ENCODE measurements around the gene DES. TPM values are rescaled to one million over a fixed set of nuclear protein-coding genes. Genes with fewer than 3 reads are reported as not detected.

DES gene
- total RNA-seq, 2 donors from 2014 or later: 1.1 to 3.5 TPM

DNA sequence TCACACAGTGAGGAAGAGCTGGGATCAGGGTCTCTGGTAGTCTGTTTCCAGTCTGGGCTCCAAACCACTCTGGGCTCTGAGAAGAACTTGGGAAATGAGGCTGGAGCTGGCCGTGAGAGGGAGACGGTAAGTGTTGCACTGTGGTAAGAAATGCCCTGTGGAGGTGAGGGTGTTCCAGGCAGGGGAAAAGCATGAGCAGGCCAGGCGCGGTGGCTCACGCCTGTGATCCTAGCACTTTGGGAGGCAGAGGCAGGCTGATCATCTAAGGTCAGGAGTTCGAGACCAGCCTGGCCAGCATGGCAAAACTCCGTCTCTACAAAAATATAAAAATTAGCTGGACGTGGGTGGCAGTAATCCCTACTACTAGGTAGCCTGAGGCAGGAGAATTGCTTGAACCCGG is 14.3 kb upstream of the DES start:
- no peak for TF ChIP-seq CTCF (conservative IDR thresholded peaks at IDR 0.05)
- Histone ChIP-seq H3K27ac (ENCODE audit: low read depth, low read length) (no peak overlapping the region), H3K27me3 (ENCODE audit: control insufficient read depth, insufficient read depth, low read length, poor library complexity, severe bottlenecking) (no peaks in the 10 kb centered on the region), H3K9ac (ENCODE audit: extremely low read depth, low read length, poor library complexity, severe bottlenecking) (no peak overlapping the region), H3K4me3 (ENCODE audit: low read length) (no peak overlapping the region), H3K4me1 (ENCODE audit: control insufficient read depth, insufficient read depth, low read length) (peaks cover 26% of the 10 kb centered on the region), H3K9me3 (ENCODE audit: control insufficient read depth, low read length) (no peaks in the 10 kb centered on the region), H3K36me3 (ENCODE audit: control insufficient read depth, insufficient read depth, low read length) (no peaks in the 10 kb centered on the region)
- WGBS, 2 experiments (ENCODE audit: insufficient coverage in 1 of 2, insufficient read length in 1 of 2): 93 to 94% methylated on average over 7 to 9 of the region's 9 CpGs
- DNase-seq: no peak
- peaks cover 5% of the 10 kb centered on the region for H3K27me3 Mint-ChIP-seq (ENCODE audit: insufficient read depth)
- peaks cover 35% of the 10 kb centered on the region for H3K4me1 Mint-ChIP-seq
- no peak overlapping the region for H3K27ac Mint-ChIP-seq
- no peaks in the 10 kb centered on the region for H3K9me3 Mint-ChIP-seq
- no peaks in the 10 kb centered on the region for H3K36me3 Mint-ChIP-seq (ENCODE audit: low read depth)
- no peak overlapping the region for H3K4me3 Mint-ChIP-seq

- no peak overlapping the region for H3K27ac Mint-ChIP-seq
- no peak overlapping the region for H3K27ac ChIP-seq (ENCODE audit: low read depth, low read length)
Observed at GRCh38 chr2:219404291-219404910, 13.8 kb upstream of the DES start.

GRCh38 chr2:219404954-219405353 is 13.2 kb upstream of the DES start:
- Histone ChIP-seq H3K27ac (ENCODE audit: low read depth, low read length) (no peak overlapping the region), H3K9me3 (ENCODE audit: control insufficient read depth, low read length) (no peaks in the 10 kb centered on the region), H3K4me3 (ENCODE audit: low read length) (no peak overlapping the region), H3K27me3 (ENCODE audit: control insufficient read depth, insufficient read depth, low read length, poor library complexity, severe bottlenecking) (no peaks in the 10 kb centered on the region), H3K36me3 (ENCODE audit: control insufficient read depth, insufficient read depth, low read length) (no peaks in the 10 kb centered on the region), H3K9ac (ENCODE audit: extremely low read depth, low read length, poor library complexity, severe bottlenecking) (no peak overlapping the region), H3K4me1 (ENCODE audit: control insufficient read depth, insufficient read depth, low read length) (peaks cover 18% of the 10 kb centered on the region)
- Mint-ChIP-seq H3K27ac (no peak overlapping the region), H3K9me3 (no peaks in the 10 kb centered on the region), H3K27me3 (ENCODE audit: insufficient read depth) (peaks cover 8% of the 10 kb centered on the region), H3K36me3 (ENCODE audit: low read depth) (no peaks in the 10 kb centered on the region), H3K4me1 (peaks cover 24% of the 10 kb centered on the region), H3K4me3 (no peak overlapping the region)
- 70% methylated on average over 7 of the region's 7 CpGs; no CpG with 5 or more reads in 1 of the 2 experiments for WGBS, 2 experiments (ENCODE audit: insufficient coverage in 1 of 2, insufficient read length in 1 of 2)
- DNase-seq: peak; percentile 83
- TF ChIP-seq CTCF (conservative IDR thresholded peaks at IDR 0.05): no peak

More at GRCh38 chr2:219404291-219404910, 13.8 kb upstream of the DES start:
- no peak overlapping the region for H3K4me3 ChIP-seq (ENCODE audit: low read length)
- no peaks in the 10 kb centered on the region for H3K9me3 ChIP-seq (ENCODE audit: control insufficient read depth, low read length)
- H3K9me3 Mint-ChIP-seq: no peaks in the 10 kb centered on the region
- DNase-seq: peak; percentile 57
- no peak overlapping the region for H3K4me3 Mint-ChIP-seq
- no peaks in the 10 kb centered on the region for H3K36me3 ChIP-seq (ENCODE audit: control insufficient read depth, insufficient read depth, low read length)
- no peak for TF ChIP-seq CTCF (conservative IDR thresholded peaks at IDR 0.05)
- H3K36me3 Mint-ChIP-seq (ENCODE audit: low read depth): no peaks in the 10 kb centered on the region
- peaks cover 22% of the 10 kb centered on the region for H3K4me1 ChIP-seq (ENCODE audit: control insufficient read depth, insufficient read depth, low read length)
- H3K27me3 ChIP-seq (ENCODE audit: control insufficient read depth, insufficient read depth, low read length, poor library complexity, severe bottlenecking): no peaks in the 10 kb centered on the region
- peaks cover 5% of the 10 kb centered on the region for H3K27me3 Mint-ChIP-seq (ENCODE audit: insufficient read depth)
- peaks cover 29% of the 10 kb centered on the region for H3K4me1 Mint-ChIP-seq
- no peak overlapping the region for H3K9ac ChIP-seq (ENCODE audit: extremely low read depth, low read length, poor library complexity, severe bottlenecking)
- WGBS, 2 experiments (ENCODE audit: insufficient coverage in 1 of 2, insufficient read length in 1 of 2): 83 to 91% methylated on average over 8 to 10 of the region's 10 CpGs

All from endodermal cell (in vitro differentiated cells).